ENCODE measurements around the gene GABRA5.
A peak's percentile ranks its signal among the peaks of the same experiment; 100 is the strongest.
"Not testable (repeated sequence)": the region's sequence is repeated elsewhere in the genome, so short reads cannot be mapped to it uniquely, and the experiment has no call there.

The GABRA5 gene

GRCh38 chr15:26866298-26867199 is at the start of gene GABRA5:
Gene GABRA5 (plus strand): TSS chr15:26867062. CDS start chr15:26869249, 2,187 bp downstream.
- DNase-seq = no peak

GRCh38 chr15:26831191-26831590 is 35.7 kb upstream of the GABRA5 start:
- DNase-seq = not testable (repeated sequence)

GRCh38 chr15:26831951-26832350 is 34.9 kb upstream of the GABRA5 start:
- DNase-seq = no peak

GRCh38 chr15:26838742-26839460 is 28.0 kb upstream of the GABRA5 start:
- no peak for DNase-seq

GRCh38 chr15:26841514-26841913 is 25.3 kb upstream of the GABRA5 start:
- DNase-seq = no peak

GRCh38 chr15:26841941-26842340 is 24.9 kb upstream of the GABRA5 start:
- DNase-seq = no peak

GRCh38 chr15:26842391-26842790 is 24.5 kb upstream of the GABRA5 start:
- no peak for DNase-seq

GRCh38 chr15:26844901-26845300 is 22.0 kb upstream of the GABRA5 start:
- no peak for DNase-seq

GRCh38 chr15:26848498-26848897 is 18.4 kb upstream of the GABRA5 start:
- no peak for DNase-seq

GRCh38 chr15:26850161-26850560 is 16.7 kb upstream of the GABRA5 start:
- DNase-seq = no peak

- no peak for DNase-seq
Measured at GRCh38 chr15:26852980-26853379, 13.9 kb upstream of the GABRA5 start.

- DNase-seq = no peak
Measured at GRCh38 chr15:26854435-26854834, 12.4 kb upstream of the GABRA5 start.

- peak; percentile 7 for DNase-seq
Measured at GRCh38 chr15:26864664-26865191, 2.1 kb upstream of the GABRA5 start.

GRCh38 chr15:26867200-26868007 is 542 bp downstream of the GABRA5 start:
- no peak for DNase-seq

- DNase-seq = no peak
Measured at GRCh38 chr15:26868029-26868685, 1.3 kb downstream of the GABRA5 start.

- no peak for DNase-seq
Measured at GRCh38 chr15:26869628-26870027, 2.8 kb downstream of the GABRA5 start.

- no peak for DNase-seq
Measured at GRCh38 chr15:26870346-26870745, 3.5 kb downstream of the GABRA5 start.

GRCh38 chr15:26872206-26872605 is 5.3 kb downstream of the GABRA5 start:
- DNase-seq = no peak

- no peak for DNase-seq
Measured at GRCh38 chr15:26873846-26874245, 7.0 kb downstream of the GABRA5 start.

- DNase-seq = no peak
Measured at GRCh38 chr15:26874774-26875475, 8.1 kb downstream of the GABRA5 start.

GRCh38 chr15:26875476-26875850 is 8.6 kb downstream of the GABRA5 start:
- no peak for DNase-seq

- no peak for DNase-seq
Measured at GRCh38 chr15:26877831-26878230, 11.0 kb downstream of the GABRA5 start.
